HEK293 (cell line): ENCODE data around the gene DDX10.

Experiments
- CTCF ChIA-PET: fragments of 350-600 bp; formaldehyde crosslinking; extraction: SDS; loops from one replicate; lab custom pipeline; 2021; ENCODE audit warnings: antibody characterized with exemption; lab: Yijun Ruan, JAX
- POLR2A ChIA-PET: fragments of 300-600 bp; formaldehyde crosslinking; extraction: SDS; loops from one replicate; lab custom pipeline; 2020; ENCODE audit warnings: antibody characterized with exemption, inconsistent platforms; lab: Yijun Ruan, JAX
- H3K27ac ChIP-seq: fragments of 200-500 bp; sonication (Bioruptor generic); 2 replicates; pipeline ENCODE4 v1.5.1; 2014; ENCODE audit warnings: low read depth, low read length, control low read depth, inconsistent platforms; ENCODE audit errors: extremely low read depth
- H3K36me3 ChIP-seq, 2 experiments: fragments of 200-500 bp in 1 of 2; sonication (Bioruptor generic) in 1 of 2; 1 replicate in 1 of 2; 2 replicates in 1 of 2; pipeline ENCODE4 v1.5.1; 2014 to 2017; ENCODE audit warnings: inconsistent platforms in 2 of 2, low read length in 2 of 2; ENCODE audit not compliant: control insufficient read depth in 2 of 2, insufficient read depth in 1 of 2
- H3K4me1 ChIP-seq: fragments of 200-500 bp; sonication (Bioruptor generic); 2 replicates; pipeline ENCODE4 v1.5.1; 2014; ENCODE audit warnings: mild to moderate bottlenecking, low read length, inconsistent platforms; ENCODE audit not compliant: control insufficient read depth, insufficient read depth
- H3K4me3 ChIP-seq: 2 replicates; pipeline ENCODE4 v1.5.1; 2011; ENCODE audit warnings: low read depth, mild to moderate bottlenecking, control low read depth, low read length, moderate library complexity
- H3K9me3 ChIP-seq: fragments of 200-500 bp; sonication (Bioruptor generic); 2 replicates; pipeline ENCODE4 v1.5.1; 2014; ENCODE audit warnings: low read depth, low read length, inconsistent platforms; ENCODE audit not compliant: control insufficient read depth, insufficient read depth
- ATF2 ChIP-seq: fragments of 450-650 bp; formaldehyde crosslinking; IDR thresholded peaks from 2 replicates; pipeline ENCODE4 v1.5.1; 2016; ENCODE audit warnings: missing biosample characterization, missing genetic modification characterization, low read depth
- KLF10 ChIP-seq: fragments of 450-650 bp; IDR thresholded peaks from 2 replicates; pipeline ENCODE4 v1.5.1; 2018; ENCODE audit warnings: missing biosample characterization, mild to moderate bottlenecking, missing genetic modification characterization
- OSR2 ChIP-seq: fragments of 450-650 bp; formaldehyde crosslinking; IDR thresholded peaks from 2 replicates; pipeline ENCODE4 v1.5.1; 2016; ENCODE audit warnings: missing biosample characterization, missing genetic modification characterization
- PRDM6 ChIP-seq: fragments of 450-650 bp; formaldehyde crosslinking; IDR thresholded peaks from 2 replicates; pipeline ENCODE4 v1.5.1; 2017; ENCODE audit warnings: missing biosample characterization, missing genetic modification characterization
- SCRT1 ChIP-seq: fragments of 450-650 bp; formaldehyde crosslinking; IDR thresholded peaks from 2 replicates; pipeline ENCODE4 v1.5.1; 2016; ENCODE audit warnings: missing biosample characterization, missing genetic modification characterization, borderline replicate concordance
- SP7 ChIP-seq: fragments of 450-650 bp; formaldehyde crosslinking; IDR thresholded peaks from 2 replicates; pipeline ENCODE4 v1.5.1; 2016; ENCODE audit warnings: missing biosample characterization, missing genetic modification characterization
- TCF7L2 ChIP-seq: IDR thresholded peaks from 2 replicates; pipeline ENCODE4 v1.6.1; 2011; ENCODE audit warnings: low read depth, mild to moderate bottlenecking, inconsistent platforms, low read length, moderate library complexity, borderline replicate concordance
- YY2 ChIP-seq: fragments of 450-650 bp; formaldehyde crosslinking; IDR thresholded peaks from 2 replicates; pipeline ENCODE4 v1.5.1; 2016; ENCODE audit warnings: missing biosample characterization, missing genetic modification characterization
- ZNF133 ChIP-seq: fragments of 450-650 bp; formaldehyde crosslinking; IDR thresholded peaks from 2 replicates; pipeline ENCODE4 v1.5.1; 2016; ENCODE audit warnings: missing biosample characterization, missing genetic modification characterization
- ZNF148 ChIP-seq: fragments of 450-650 bp; formaldehyde crosslinking; IDR thresholded peaks from 2 replicates; pipeline ENCODE4 v1.5.0; 2017; ENCODE audit warnings: missing biosample characterization, missing genetic modification characterization, borderline replicate concordance
- ZNF184 ChIP-seq: fragments of 450-650 bp; IDR thresholded peaks from 2 replicates; pipeline ENCODE4 v1.5.1; 2018; ENCODE audit warnings: missing biosample characterization, mild to moderate bottlenecking, missing genetic modification characterization
- ZNF324 ChIP-seq: fragments of 450-650 bp; formaldehyde crosslinking; IDR thresholded peaks from 2 replicates; pipeline ENCODE4 v1.5.1; 2016; ENCODE audit warnings: missing biosample characterization, missing genetic modification characterization
- ZNF362 ChIP-seq: fragments of 450-650 bp; formaldehyde crosslinking; IDR thresholded peaks from 2 replicates; pipeline ENCODE4 v1.5.1; 2016; ENCODE audit warnings: missing biosample characterization, missing genetic modification characterization
- ZNF37A ChIP-seq: fragments of 450-650 bp; IDR thresholded peaks from 2 replicates; pipeline ENCODE4 v1.5.1; 2018; ENCODE audit warnings: missing biosample characterization, missing genetic modification characterization
- ZNF391 ChIP-seq: fragments of 450-650 bp; formaldehyde crosslinking; IDR thresholded peaks from 2 replicates; pipeline ENCODE4 v1.5.1; 2016; ENCODE audit warnings: low read depth, missing biosample characterization, missing genetic modification characterization, borderline replicate concordance
- ZNF776 ChIP-seq: fragments of 450-650 bp; formaldehyde crosslinking; IDR thresholded peaks from 2 replicates; pipeline ENCODE4 v1.5.0; 2017; ENCODE audit warnings: missing biosample characterization, missing genetic modification characterization, borderline replicate concordance
- ZSCAN4 ChIP-seq: fragments of 450-650 bp; formaldehyde crosslinking; IDR thresholded peaks from 2 replicates; pipeline ENCODE4 v1.5.1; 2017; ENCODE audit warnings: missing biosample characterization, missing genetic modification characterization

Gene DDX10

GRCh38 chr11:108620958-108621772, 43.7 kb upstream of the DDX10 start:
- TF ChIP-seq PRDM6 (tag by site-specific recombination): peak; percentile 45; the same call in 1 of the 2 replicates
- peak; percentile 80 for TF ChIP-seq OSR2 (tag by site-specific recombination)
- no peak for TF ChIP-seq ZNF324 (tag by site-specific recombination)
- Histone ChIP-seq H3K27ac (no peak overlapping the region), H3K9me3 (no peaks in the 10 kb centered on the region), H3K4me3 (no peak overlapping the region), H3K4me1 (no peaks in the 10 kb centered on the region), H3K36me3 (no peaks in the 10 kb centered on the region)
- ChIA-PET POLR2A (interaction anchor here (0.7 kb wide), 1 partner anchor 555 kb away, joined by 4 read pairs; no protein-coding TSS in a partner anchor), CTCF (interaction anchor here (0.7 to 0.9 kb wide), 2 partner anchors 13 to 305 kb away, joined by 4 to 5 read pairs; no protein-coding TSS in a partner anchor)

- Histone ChIP-seq H3K36me3 (no peaks in the 10 kb centered on the region), H3K9me3 (no peaks in the 10 kb centered on the region), H3K4me3 (no peak overlapping the region), H3K4me1 (no peaks in the 10 kb centered on the region), H3K27ac (no peak overlapping the region)
- CTCF ChIA-PET: interaction anchor here (1.1 to 1.3 kb wide), 2 partner anchors 8 to 51 kb away, joined by 3 to 4 read pairs; no protein-coding TSS in a partner anchor
- POLR2A ChIA-PET: no interaction called here
- TF ChIP-seq ZNF148 (tag by site-specific recombination) (no peak), KLF10 (no peak), SCRT1 (no peak), ZNF37A (tag by site-specific recombination) (no peak), SP7 (tag by site-specific recombination) (no peak), ZNF362 (tag by site-specific recombination) (no peak), ZNF133 (tag by site-specific recombination) (no peak), ZSCAN4 (tag by site-specific recombination) (no peak), ATF2 (tag by site-specific recombination) (no peak), YY2 (tag by site-specific recombination) (no peak), ZNF184 (tag by site-specific recombination) (no peak), ZNF391 (tag by site-specific recombination) (no peak), ZNF776 (tag by site-specific recombination) (no peak), TCF7L2 (no peak)
Measured at GRCh38 chr11:108622341-108622740, 42.5 kb upstream of the DDX10 start.
